Panc1 (cell line): ENCODE data around the gene ATOSA. TPM values are rescaled to one million over a fixed set of nuclear protein-coding genes. Genes with fewer than 3 reads are reported as not detected.

Experiments used
- ATAC-seq: fragments of 200-7000 bp; cut with Tn5 transposase; 2 replicates; pipeline ENCODE4 v1.9.1; 2020; ENCODE audit warnings: mild to moderate bottlenecking, moderate library complexity
- BruUV-seq: library from RNA; stranded (reverse); fragments of 400-500 nt; replicated peaks from 2 replicates; lab custom pipeline; 2021; lab: Mats Ljungman, UMichigan
- CTCF ChIA-PET: fragments of 300-600 bp; sonication (Branson Sonifier 250); formaldehyde crosslinking; loops from one replicate; lab custom pipeline; 2022; ENCODE audit warnings: antibody characterized with exemption; lab: Charles Lee
- POLR2A ChIA-PET: fragments of 300-600 bp; sonication (Branson Sonifier 250); formaldehyde crosslinking; loops from one replicate; lab custom pipeline; 2022; ENCODE audit warnings: antibody characterized with exemption; lab: Charles Lee
- DNase-seq: peaks from one replicate; pipeline ENCODE4 v3.0.0-alpha.2; 2010; ENCODE audit warnings: low read depth, low spot score
- H3K27ac ChIP-seq: 2 replicates; pipeline ENCODE4 v1.5.1; 2011; ENCODE audit warnings: mild to moderate bottlenecking, low read length, inconsistent platforms
- H3K27me3 ChIP-seq: fragments of 200-500 bp; sonication (Bioruptor generic); 2 replicates; pipeline ENCODE4 v1.6.0; 2014; ENCODE audit warnings: low read length, inconsistent platforms; ENCODE audit not compliant: control insufficient read depth, insufficient read depth
- H3K36me3 ChIP-seq: fragments of 200-500 bp; sonication (Bioruptor generic); 2 replicates; pipeline ENCODE4 v1.5.1; 2014; ENCODE audit warnings: inconsistent platforms, mild to moderate bottlenecking, low read length, moderate library complexity; ENCODE audit not compliant: control insufficient read depth, insufficient read depth
- H3K4me1 ChIP-seq: 2 replicates; pipeline ENCODE4 v1.5.1; 2011; ENCODE audit warnings: inconsistent platforms, mild to moderate bottlenecking, low read length, moderate library complexity; ENCODE audit not compliant: control insufficient read depth, insufficient read depth
- H3K4me3 ChIP-seq, 2 experiments: 2 replicates each; pipeline ENCODE4 v1.5.1; 2011 to 2012; ENCODE audit warnings: low read depth in 2 of 2, low read length in 2 of 2, mild to moderate bottlenecking in 2 of 2, inconsistent platforms in 1 of 2, moderate library complexity in 1 of 2
- H3K9me3 ChIP-seq: fragments of 200-500 bp; sonication (Bioruptor generic); 2 replicates; pipeline ENCODE4 v1.5.1; 2014; ENCODE audit warnings: low read depth, mild to moderate bottlenecking, inconsistent platforms, low read length, moderate library complexity; ENCODE audit not compliant: control insufficient read depth, insufficient read depth
- POLR2AphosphoS5 ChIP-seq: IDR thresholded peaks from 2 replicates; pipeline ENCODE4 v1.6.1; 2012; ENCODE audit warnings: mild to moderate bottlenecking, low read depth, low read length, moderate library complexity
- SIN3A ChIP-seq: IDR thresholded peaks from 2 replicates; pipeline ENCODE4 v1.6.1; 2012; ENCODE audit warnings: low read depth, mild to moderate bottlenecking, low read length, moderate library complexity, borderline replicate concordance; ENCODE audit not compliant: insufficient read depth
- TCF7L2 ChIP-seq: IDR thresholded peaks from 2 replicates; pipeline ENCODE4 v1.6.1; 2011; ENCODE audit warnings: mild to moderate bottlenecking, low read depth, low read length, inconsistent platforms
- in situ Hi-C: cut with HindIII; loops from 2 replicates; pipeline ENCODE4 v1.10.0; 2016; ENCODE audit warnings: low sequenced_read_pairs, low pct_unique_long_range_greater_than_20kb
- intact Hi-C: fragments of 100-400 bp; cut with micrococcal nuclease; formaldehyde crosslinking; loops from one replicate; pipeline ENCODE4 v1.10.0; 2022; ENCODE audit not compliant: unreplicated experiment
- total RNA-seq: library from RNA; stranded (reverse); gene quantifications from one replicate; pipeline ENCODE4 v1.2.1, GENCODE V29; 2021; ENCODE audit not compliant: unreplicated experiment
- TF ChIP-seq, protein P1 (sequence below): fragments of 450-650 bp; IDR thresholded peaks from 2 replicates; pipeline ENCODE4 v1.5.1; 2017; ENCODE audit warnings: mild to moderate bottlenecking
- TF ChIP-seq, protein P2 (sequence below), 2 experiments: IDR thresholded peaks; 2 replicates each; pipeline ENCODE4 v1.6.1; 2011 to 2012; ENCODE audit warnings: low read depth in 2 of 2, control low read depth in 1 of 2, low read length in 1 of 2, mild to moderate bottlenecking in 1 of 2, moderate library complexity in 1 of 2; ENCODE audit not compliant: insufficient read depth in 1 of 2

ATOSA gene
- total RNA-seq, 1 experiment from 2014 or later, result 18.5 TPM

DNA sequence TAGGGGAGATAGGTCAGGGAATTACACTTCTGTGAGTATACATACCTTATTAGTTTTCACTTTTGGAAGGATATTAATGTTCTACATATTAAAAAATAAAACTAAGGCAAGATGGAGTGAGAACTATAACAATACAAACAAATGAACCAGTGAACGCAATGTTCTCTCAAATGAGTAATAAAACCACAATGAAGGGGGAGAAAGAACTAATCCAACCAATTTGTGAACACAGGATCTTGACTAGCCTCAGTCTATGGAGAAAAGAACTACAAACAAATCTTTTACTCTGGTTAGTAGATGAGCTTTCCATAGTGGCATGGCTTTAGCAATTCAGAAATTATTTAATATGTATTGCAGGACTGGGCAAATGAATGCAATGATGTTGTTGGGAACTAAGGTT lies 26.9 kb upstream of the ATOSA start:
- ChIA-PET CTCF (no interaction called here), POLR2A (no interaction called here)
- Histone ChIP-seq H3K4me1 (no peaks in the 10 kb centered on the region), H3K4me3 (no peak overlapping the region), H3K27me3 (no peaks in the 10 kb centered on the region), H3K27ac (no peak overlapping the region), H3K36me3 (no peaks in the 10 kb centered on the region), H3K9me3 (no peaks in the 10 kb centered on the region)
- BruUV-seq, result no TSS peak
- in situ Hi-C loops, result no loop called here
- TF ChIP-seq POLR2AphosphoS5, result no peak
- TF ChIP-seq SIN3A, result no peak
- TF ChIP-seq, protein P1, sequence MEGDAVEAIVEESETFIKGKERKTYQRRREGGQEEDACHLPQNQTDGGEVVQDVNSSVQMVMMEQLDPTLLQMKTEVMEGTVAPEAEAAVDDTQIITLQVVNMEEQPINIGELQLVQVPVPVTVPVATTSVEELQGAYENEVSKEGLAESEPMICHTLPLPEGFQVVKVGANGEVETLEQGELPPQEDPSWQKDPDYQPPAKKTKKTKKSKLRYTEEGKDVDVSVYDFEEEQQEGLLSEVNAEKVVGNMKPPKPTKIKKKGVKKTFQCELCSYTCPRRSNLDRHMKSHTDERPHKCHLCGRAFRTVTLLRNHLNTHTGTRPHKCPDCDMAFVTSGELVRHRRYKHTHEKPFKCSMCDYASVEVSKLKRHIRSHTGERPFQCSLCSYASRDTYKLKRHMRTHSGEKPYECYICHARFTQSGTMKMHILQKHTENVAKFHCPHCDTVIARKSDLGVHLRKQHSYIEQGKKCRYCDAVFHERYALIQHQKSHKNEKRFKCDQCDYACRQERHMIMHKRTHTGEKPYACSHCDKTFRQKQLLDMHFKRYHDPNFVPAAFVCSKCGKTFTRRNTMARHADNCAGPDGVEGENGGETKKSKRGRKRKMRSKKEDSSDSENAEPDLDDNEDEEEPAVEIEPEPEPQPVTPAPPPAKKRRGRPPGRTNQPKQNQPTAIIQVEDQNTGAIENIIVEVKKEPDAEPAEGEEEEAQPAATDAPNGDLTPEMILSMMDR, result no peak
- TF ChIP-seq TCF7L2, result no peak
- TF ChIP-seq, protein P2, sequence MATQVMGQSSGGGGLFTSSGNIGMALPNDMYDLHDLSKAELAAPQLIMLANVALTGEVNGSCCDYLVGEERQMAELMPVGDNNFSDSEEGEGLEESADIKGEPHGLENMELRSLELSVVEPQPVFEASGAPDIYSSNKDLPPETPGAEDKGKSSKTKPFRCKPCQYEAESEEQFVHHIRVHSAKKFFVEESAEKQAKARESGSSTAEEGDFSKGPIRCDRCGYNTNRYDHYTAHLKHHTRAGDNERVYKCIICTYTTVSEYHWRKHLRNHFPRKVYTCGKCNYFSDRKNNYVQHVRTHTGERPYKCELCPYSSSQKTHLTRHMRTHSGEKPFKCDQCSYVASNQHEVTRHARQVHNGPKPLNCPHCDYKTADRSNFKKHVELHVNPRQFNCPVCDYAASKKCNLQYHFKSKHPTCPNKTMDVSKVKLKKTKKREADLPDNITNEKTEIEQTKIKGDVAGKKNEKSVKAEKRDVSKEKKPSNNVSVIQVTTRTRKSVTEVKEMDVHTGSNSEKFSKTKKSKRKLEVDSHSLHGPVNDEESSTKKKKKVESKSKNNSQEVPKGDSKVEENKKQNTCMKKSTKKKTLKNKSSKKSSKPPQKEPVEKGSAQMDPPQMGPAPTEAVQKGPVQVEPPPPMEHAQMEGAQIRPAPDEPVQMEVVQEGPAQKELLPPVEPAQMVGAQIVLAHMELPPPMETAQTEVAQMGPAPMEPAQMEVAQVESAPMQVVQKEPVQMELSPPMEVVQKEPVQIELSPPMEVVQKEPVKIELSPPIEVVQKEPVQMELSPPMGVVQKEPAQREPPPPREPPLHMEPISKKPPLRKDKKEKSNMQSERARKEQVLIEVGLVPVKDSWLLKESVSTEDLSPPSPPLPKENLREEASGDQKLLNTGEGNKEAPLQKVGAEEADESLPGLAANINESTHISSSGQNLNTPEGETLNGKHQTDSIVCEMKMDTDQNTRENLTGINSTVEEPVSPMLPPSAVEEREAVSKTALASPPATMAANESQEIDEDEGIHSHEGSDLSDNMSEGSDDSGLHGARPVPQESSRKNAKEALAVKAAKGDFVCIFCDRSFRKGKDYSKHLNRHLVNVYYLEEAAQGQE (IDR thresholded peaks at IDR 0.05; ENCODE audit: insufficient read depth in 1 of 2, low read depth in 2 of 2, low read length in 1 of 2), result no peak
- intact Hi-C loops, result no loop called here
- ATAC-seq (no peak), DNase-seq (no peak)

DNA sequence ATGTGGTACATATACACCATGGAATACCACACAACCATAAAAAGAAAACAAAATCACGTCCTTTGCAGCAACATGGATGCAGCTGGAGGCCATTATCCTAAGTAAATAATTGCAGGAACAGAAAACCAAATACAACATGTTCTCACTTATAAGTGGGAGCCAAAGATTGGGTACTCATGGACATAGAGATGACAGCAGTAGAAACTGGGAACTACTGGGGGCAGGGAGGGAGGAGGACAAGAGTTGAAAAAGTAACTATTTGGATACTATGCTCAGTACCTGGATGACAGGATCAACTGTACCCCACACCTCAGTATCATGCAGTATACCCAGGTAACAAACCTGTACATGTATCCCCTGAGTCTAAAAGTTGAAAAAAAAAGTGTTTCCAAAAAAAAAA lies 23.2 kb upstream of the ATOSA start:
- BruUV-seq, result no TSS peak
- H3K27ac ChIP-seq, result no peak overlapping the region
- no peaks in the 10 kb centered on the region for H3K9me3 ChIP-seq
- 0 out of 2 replicates have a peak, but pooled peaks cover 3% of the 10 kb centered on the region for H3K4me1 ChIP-seq
- in situ Hi-C loops, result no loop called here
- no peaks in the 10 kb centered on the region for H3K27me3 ChIP-seq
- intact Hi-C loops, result no loop called here
- ATAC-seq (no peak), DNase-seq (no peak)
- ChIA-PET CTCF (no interaction called here), POLR2A (no interaction called here)
- TF ChIP-seq, protein P1, result no peak
- TF ChIP-seq, protein P2 (IDR thresholded peaks at IDR 0.05; ENCODE audit: insufficient read depth in 1 of 2, low read depth in 2 of 2, low read length in 1 of 2), result no peak
- no peak for TF ChIP-seq SIN3A
- TF ChIP-seq POLR2AphosphoS5, result no peak
- no peak for TF ChIP-seq TCF7L2
- H3K36me3 ChIP-seq, result no peaks in the 10 kb centered on the region
- no peak overlapping the region for H3K4me3 ChIP-seq
